Measurements from ENCODE around the gene MACROD2. TPM values are rescaled to one million over a fixed set of nuclear protein-coding genes. Genes with fewer than 3 reads are reported as not detected.

Gene MACROD2
- total and polyA plus RNA-seq, 9 donors = 2.0 to 4.9 (median 3.1) TPM

DNA sequence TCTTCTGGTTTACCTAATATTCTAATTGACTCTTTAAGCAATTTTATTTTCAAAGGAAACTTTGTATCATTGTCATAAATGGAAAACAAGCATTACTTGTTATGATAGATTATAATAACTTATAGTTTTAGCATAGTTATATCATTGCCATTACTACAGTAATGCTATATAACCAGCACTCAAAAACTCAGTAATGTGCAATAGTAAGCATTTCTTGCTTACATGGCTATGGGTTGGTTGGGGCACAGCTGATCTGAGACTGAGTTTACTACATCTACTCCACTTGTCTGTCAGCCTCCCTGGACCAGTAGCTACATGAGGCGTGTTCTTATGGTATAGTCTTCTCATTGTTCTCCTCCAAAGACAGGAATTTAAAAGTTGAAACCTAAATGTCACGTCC lies 1427.7 kb downstream of the MACROD2 start:
- no peak for DNase-seq
- Histone ChIP-seq H3K4me3 (ENCODE audit: low read length) (no peak overlapping the region), H3K4me1 (ENCODE audit: control insufficient read depth, insufficient read depth, low read length) (no peaks in the 10 kb centered on the region), H3K9me3 (replicated peaks; ENCODE audit: control insufficient read depth, low read depth, low read length) (no peaks in the 10 kb centered on the region), H3K27ac (ENCODE audit: low read length) (no peak overlapping the region), H3K27me3 (ENCODE audit: control insufficient read depth, insufficient read depth, low read length) (no peaks in the 10 kb centered on the region), H3K36me3 (ENCODE audit: control insufficient read depth, insufficient read depth, low read length) (no peaks in the 10 kb centered on the region)
- WGBS (ENCODE audit: insufficient coverage) = 80% methylated on average over 1 of the region's 2 CpGs

DNA sequence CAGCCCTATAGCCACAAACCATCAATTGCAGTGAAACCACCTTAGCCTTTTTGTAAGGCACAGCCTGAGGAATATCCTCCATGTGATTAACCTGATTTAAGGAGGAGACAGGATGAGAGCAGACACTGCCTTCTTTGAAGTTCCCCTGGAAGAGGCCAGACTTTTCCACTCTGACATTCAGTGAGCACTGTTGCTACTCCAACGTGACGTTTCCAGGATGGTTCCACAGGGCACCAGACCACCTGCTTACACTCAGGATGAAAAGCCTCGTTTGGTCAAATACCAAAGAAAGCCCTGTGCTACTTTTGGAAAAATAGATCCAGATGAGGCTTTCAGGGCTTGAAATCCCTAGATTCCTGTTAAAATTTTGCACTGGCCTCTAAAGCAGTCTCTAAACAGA lies 1444.2 kb downstream of the MACROD2 start:
- H3K36me3 ChIP-seq (ENCODE audit: control insufficient read depth, insufficient read depth, low read length) = no peaks in the 10 kb centered on the region
- no peaks in the 10 kb centered on the region for H3K27me3 ChIP-seq (ENCODE audit: control insufficient read depth, insufficient read depth, low read length)
- no peaks in the 10 kb centered on the region for H3K4me1 ChIP-seq (ENCODE audit: control insufficient read depth, insufficient read depth, low read length)
- H3K4me3 ChIP-seq (ENCODE audit: low read length) = no peak overlapping the region
- H3K9me3 ChIP-seq (replicated peaks; ENCODE audit: control insufficient read depth, low read depth, low read length) = no peaks in the 10 kb centered on the region
- DNase-seq = peak; percentile 85
- WGBS (ENCODE audit: insufficient coverage) = 0% methylated on average over 2 of the region's 3 CpGs
- H3K27ac ChIP-seq (ENCODE audit: low read length) = peak overlapping the region; percentile 65

DNA sequence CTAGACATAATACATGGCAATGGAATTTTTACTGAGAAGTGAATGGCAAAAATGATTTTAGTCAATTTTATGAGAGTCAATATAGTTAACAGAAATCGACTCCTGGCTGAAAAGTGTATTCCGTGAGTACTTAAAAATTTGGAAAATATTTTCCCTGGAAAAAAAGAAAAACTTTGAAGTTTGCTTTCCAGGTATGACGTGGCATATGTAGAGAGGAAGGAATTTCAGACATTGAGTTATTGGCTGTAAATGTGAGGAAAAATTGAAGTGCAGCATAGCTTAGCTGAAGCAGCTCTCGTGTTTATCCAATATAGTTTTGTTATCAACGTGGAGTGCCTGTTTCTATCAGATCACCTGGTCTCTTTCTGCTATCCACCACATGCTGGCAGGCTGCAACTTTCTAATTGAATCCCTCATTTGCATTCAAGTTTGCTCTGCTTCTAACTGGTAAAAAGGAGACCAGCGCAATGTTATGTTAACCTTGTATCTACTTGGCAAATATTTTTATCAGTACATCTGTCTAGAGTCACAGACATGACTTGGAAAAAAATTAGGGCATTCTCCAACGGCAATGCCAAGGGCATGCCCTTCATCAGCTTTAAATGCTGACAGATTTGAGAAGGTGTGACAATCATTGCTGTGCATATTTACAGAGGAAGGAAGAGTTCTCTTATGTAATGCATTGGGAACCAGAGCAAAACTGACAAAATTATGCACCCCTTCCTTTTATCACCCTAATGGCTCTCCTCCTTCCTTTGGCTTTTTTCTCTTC lies 1444.9 kb downstream of the MACROD2 start:
- Histone ChIP-seq H3K4me1 (ENCODE audit: control insufficient read depth, insufficient read depth, low read length) (no peaks in the 10 kb centered on the region), H3K27me3 (ENCODE audit: control insufficient read depth, insufficient read depth, low read length) (no peaks in the 10 kb centered on the region), H3K36me3 (ENCODE audit: control insufficient read depth, insufficient read depth, low read length) (no peaks in the 10 kb centered on the region), H3K4me3 (ENCODE audit: low read length) (no peak overlapping the region), H3K9me3 (replicated peaks; ENCODE audit: control insufficient read depth, low read depth, low read length) (no peaks in the 10 kb centered on the region), H3K27ac (ENCODE audit: low read length) (peak overlapping the region; percentile 65)
- peak; percentile 82 for DNase-seq
- WGBS (ENCODE audit: insufficient coverage) = 28% methylated on average over 5 of the region's 7 CpGs

DNA sequence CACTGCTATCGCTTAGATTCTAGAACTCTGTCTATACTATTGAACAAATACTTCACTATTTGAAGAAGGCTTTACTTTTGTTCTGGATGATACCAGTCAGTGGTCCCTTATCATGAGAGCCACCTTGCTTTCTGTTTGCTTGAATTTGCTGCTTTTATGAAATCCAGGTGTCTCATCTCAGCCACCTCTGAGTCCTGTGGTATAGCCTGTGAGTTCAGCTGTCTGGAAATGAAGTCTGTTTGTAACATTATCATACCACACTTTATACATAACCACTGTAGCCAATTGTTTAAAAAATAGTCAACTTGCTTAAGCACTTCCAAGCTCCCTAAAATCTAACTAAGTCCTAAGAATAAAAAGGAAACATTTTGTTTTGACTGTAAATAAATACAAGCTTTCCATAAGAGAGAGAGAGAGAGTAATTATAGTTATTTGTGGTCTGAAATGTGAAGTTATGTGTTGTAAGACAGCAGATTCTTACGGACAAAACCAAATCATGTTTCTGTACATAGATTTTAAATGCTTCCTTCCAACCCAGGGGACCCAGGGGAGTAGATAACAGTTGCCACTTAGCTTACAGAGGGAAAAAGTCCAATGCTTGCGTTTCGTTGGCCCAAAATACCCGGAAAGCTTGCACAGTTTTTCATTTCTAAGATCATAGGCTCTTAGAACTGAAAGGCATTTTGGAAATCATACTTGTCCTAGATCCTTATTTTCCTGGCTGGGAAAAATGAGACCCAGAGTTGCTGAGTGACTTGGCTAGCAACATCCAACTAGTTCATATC lies 1449.9 kb downstream of the MACROD2 start:
- no peaks in the 10 kb centered on the region for H3K36me3 ChIP-seq (ENCODE audit: control insufficient read depth, insufficient read depth, low read length)
- peak; percentile 79 for DNase-seq
- no peaks in the 10 kb centered on the region for H3K27me3 ChIP-seq (ENCODE audit: control insufficient read depth, insufficient read depth, low read length)
- H3K4me3 ChIP-seq (ENCODE audit: low read length) = no peak overlapping the region
- 14% methylated on average over 3 of the region's 5 CpGs for WGBS (ENCODE audit: insufficient coverage)
- H3K27ac ChIP-seq (ENCODE audit: low read length) = no peak overlapping the region
- H3K4me1 ChIP-seq (ENCODE audit: control insufficient read depth, insufficient read depth, low read length) = no peaks in the 10 kb centered on the region
- H3K9me3 ChIP-seq (replicated peaks; ENCODE audit: control insufficient read depth, low read depth, low read length) = no peaks in the 10 kb centered on the region

DNA sequence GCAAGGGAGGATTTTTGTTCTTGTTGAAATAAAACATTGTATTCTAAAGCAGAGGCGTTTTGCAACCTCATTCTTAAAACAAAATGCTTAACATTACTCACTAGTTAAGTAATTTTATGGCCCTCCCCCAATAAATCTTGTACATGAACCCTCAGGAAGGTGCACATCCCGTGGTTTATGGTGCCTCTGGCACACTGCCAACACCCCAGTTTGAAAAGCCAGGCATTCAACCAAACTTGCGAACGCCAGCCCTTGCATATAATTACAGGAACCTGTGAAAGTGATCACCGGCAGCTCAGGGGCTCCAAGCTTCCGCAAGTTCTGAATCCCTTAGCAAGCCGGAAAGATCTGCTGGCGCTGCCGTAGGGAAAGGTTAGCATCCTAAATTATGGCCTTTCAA lies 1451.1 kb downstream of the MACROD2 start:
- H3K4me3 ChIP-seq (ENCODE audit: low read length) = no peak overlapping the region
- 15% methylated on average over 3 of the region's 9 CpGs for WGBS (ENCODE audit: insufficient coverage)
- peak; percentile 69 for DNase-seq

DNA sequence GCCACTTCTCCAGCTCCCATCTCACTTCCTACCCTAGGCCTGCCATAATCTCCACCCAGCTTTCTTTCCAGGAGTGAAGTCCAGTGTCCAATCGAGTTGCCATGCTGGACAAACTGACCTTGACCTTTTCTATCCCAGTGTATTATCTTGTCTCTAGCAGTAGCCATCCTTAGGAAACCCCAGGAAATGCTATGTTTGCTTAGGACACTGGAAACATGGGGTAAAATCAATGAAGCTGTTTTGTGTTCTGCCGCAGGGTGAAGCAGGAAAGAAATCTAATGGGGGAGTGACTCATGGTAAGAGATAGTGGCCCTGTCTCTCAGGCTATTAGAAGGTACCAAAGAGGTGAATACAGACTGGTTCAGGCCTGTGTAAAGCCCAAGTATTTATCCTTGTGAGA lies 1452.2 kb downstream of the MACROD2 start:
- 80% methylated on average over 2 of the region's 2 CpGs for WGBS (ENCODE audit: insufficient coverage)

More for the DNA sequence above, 1451.1 kb downstream of the MACROD2 start:
- Histone ChIP-seq H3K27me3 (ENCODE audit: control insufficient read depth, insufficient read depth, low read length) (no peaks in the 10 kb centered on the region), H3K27ac (ENCODE audit: low read length) (no peak overlapping the region), H3K9me3 (replicated peaks; ENCODE audit: control insufficient read depth, low read depth, low read length) (no peaks in the 10 kb centered on the region), H3K4me1 (ENCODE audit: control insufficient read depth, insufficient read depth, low read length) (no peaks in the 10 kb centered on the region), H3K36me3 (ENCODE audit: control insufficient read depth, insufficient read depth, low read length) (no peaks in the 10 kb centered on the region)

DNA sequence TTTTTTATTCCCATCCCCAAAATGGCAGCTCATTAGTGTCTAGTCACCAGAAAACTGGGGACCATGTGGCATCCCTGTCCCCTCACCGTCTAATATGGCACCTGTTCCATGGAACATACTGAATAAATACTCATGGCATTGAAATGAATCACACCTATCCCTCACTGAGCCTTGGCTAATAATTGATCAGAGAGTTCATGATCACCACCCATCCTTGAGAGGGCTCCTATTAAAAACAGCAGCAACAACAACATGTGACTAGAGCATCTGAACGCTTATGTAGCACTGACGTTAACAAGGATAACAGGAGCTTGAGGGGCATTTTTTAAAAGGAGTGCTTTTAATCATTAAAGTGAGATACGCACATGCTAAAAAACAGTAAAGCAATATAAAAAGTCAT lies 1453.7 kb downstream of the MACROD2 start:
- H3K36me3 ChIP-seq (ENCODE audit: control insufficient read depth, insufficient read depth, low read length) = no peaks in the 10 kb centered on the region
- no peak overlapping the region for H3K4me3 ChIP-seq (ENCODE audit: low read length)
- no peaks in the 10 kb centered on the region for H3K27me3 ChIP-seq (ENCODE audit: control insufficient read depth, insufficient read depth, low read length)
- no peak overlapping the region for H3K27ac ChIP-seq (ENCODE audit: low read length)
- WGBS (ENCODE audit: insufficient coverage) = 80% methylated on average over 1 of the region's 4 CpGs
- no peak for DNase-seq
- H3K4me1 ChIP-seq (ENCODE audit: control insufficient read depth, insufficient read depth, low read length) = no peaks in the 10 kb centered on the region
- H3K9me3 ChIP-seq (replicated peaks; ENCODE audit: control insufficient read depth, low read depth, low read length) = no peaks in the 10 kb centered on the region

More for the DNA sequence above, 1452.2 kb downstream of the MACROD2 start:
- no peak overlapping the region for H3K4me3 ChIP-seq (ENCODE audit: low read length)
- DNase-seq = no peak
- H3K4me1 ChIP-seq (ENCODE audit: control insufficient read depth, insufficient read depth, low read length) = no peaks in the 10 kb centered on the region
- H3K27ac ChIP-seq (ENCODE audit: low read length) = no peak overlapping the region
- H3K9me3 ChIP-seq (replicated peaks; ENCODE audit: control insufficient read depth, low read depth, low read length) = no peaks in the 10 kb centered on the region
- no peaks in the 10 kb centered on the region for H3K27me3 ChIP-seq (ENCODE audit: control insufficient read depth, insufficient read depth, low read length)
- no peaks in the 10 kb centered on the region for H3K36me3 ChIP-seq (ENCODE audit: control insufficient read depth, insufficient read depth, low read length)

DNA sequence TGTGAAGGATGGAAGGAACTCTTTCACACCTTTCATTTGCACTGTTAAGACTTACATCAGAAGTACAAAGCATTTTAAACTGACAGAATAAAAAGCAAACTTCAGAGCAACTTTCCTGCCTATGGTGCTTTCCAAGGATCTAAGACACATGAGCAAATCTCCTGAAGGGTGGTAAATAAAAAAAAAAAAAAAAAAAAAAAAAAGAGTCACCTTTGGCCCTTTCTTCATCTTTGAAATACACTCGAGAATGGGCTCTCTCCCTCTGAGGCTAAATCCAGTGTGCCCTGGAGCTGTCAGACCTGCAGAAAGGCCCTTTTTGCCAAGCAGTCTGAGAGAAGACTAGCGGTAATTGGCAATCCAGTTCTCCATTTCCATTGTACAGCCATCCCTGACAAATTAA lies 1455.9 kb downstream of the MACROD2 start:
- 40% methylated on average over 1 of the region's 2 CpGs for WGBS (ENCODE audit: insufficient coverage)
- H3K9me3 ChIP-seq (replicated peaks; ENCODE audit: control insufficient read depth, low read depth, low read length) = no peaks in the 10 kb centered on the region

DNA sequence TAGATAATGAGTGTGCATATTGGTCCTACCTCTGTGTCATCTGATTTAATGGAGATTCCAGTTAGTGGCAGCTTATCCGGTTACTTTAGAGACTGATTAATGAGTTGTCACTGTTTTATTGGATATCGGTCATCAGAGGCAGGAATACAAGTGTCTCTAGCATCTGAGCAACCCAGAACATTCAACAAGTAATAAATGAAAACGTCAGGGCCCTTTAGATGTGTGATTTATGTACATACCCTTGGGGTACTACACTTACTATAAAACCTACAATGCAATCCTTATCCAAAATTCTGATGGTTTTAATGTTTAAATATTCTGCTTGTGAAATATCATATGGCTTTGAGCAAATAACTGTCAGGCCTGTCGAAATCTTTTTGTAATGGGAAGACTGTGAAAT lies 1460.0 kb downstream of the MACROD2 start:
- no CpG with 5 or more reads among the region's 4 CpGs for WGBS (ENCODE audit: insufficient coverage)
- no peak for DNase-seq
- Histone ChIP-seq H3K36me3 (ENCODE audit: control insufficient read depth, insufficient read depth, low read length) (no peaks in the 10 kb centered on the region), H3K4me1 (ENCODE audit: control insufficient read depth, insufficient read depth, low read length) (no peaks in the 10 kb centered on the region), H3K27me3 (ENCODE audit: control insufficient read depth, insufficient read depth, low read length) (no peaks in the 10 kb centered on the region), H3K9me3 (replicated peaks; ENCODE audit: control insufficient read depth, low read depth, low read length) (no peaks in the 10 kb centered on the region), H3K27ac (ENCODE audit: low read length) (no peak overlapping the region), H3K4me3 (ENCODE audit: low read length) (no peak overlapping the region)

More for the DNA sequence above, 1455.9 kb downstream of the MACROD2 start:
- Histone ChIP-seq H3K27ac (ENCODE audit: low read length) (no peak overlapping the region), H3K4me3 (ENCODE audit: low read length) (no peak overlapping the region), H3K36me3 (ENCODE audit: control insufficient read depth, insufficient read depth, low read length) (no peaks in the 10 kb centered on the region), H3K27me3 (ENCODE audit: control insufficient read depth, insufficient read depth, low read length) (no peaks in the 10 kb centered on the region), H3K4me1 (ENCODE audit: control insufficient read depth, insufficient read depth, low read length) (no peaks in the 10 kb centered on the region)
- no peak for DNase-seq

DNA sequence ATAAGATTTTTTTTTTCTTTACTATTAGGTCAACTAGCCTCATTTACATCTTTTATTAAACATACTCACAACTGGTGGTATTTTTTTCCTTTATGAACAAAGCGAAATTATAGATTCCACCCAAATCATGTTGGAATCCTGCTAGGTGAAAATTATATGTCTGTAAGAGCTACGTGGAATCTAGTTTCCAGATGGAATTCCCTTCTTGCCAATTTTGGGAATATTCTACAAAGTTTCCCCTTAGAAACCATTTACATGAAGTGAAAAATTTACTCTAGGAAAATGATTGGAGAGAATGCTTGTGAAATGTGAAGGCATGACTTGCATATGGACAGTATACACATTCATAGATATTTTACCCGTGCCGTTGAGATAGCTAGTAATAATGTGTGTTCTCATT lies 1466.6 kb downstream of the MACROD2 start:
- H3K36me3 ChIP-seq (ENCODE audit: control insufficient read depth, insufficient read depth, low read length) = no peaks in the 10 kb centered on the region
- WGBS (ENCODE audit: insufficient coverage) = no CpG with 5 or more reads among the region's 4 CpGs
- H3K27me3 ChIP-seq (ENCODE audit: control insufficient read depth, insufficient read depth, low read length) = no peaks in the 10 kb centered on the region
- H3K9me3 ChIP-seq (replicated peaks; ENCODE audit: control insufficient read depth, low read depth, low read length) = no peaks in the 10 kb centered on the region
- H3K4me1 ChIP-seq (ENCODE audit: control insufficient read depth, insufficient read depth, low read length) = no peaks in the 10 kb centered on the region
- H3K27ac ChIP-seq (ENCODE audit: low read length) = no peak overlapping the region
- peak; percentile 71 for DNase-seq
- H3K4me3 ChIP-seq (ENCODE audit: low read length) = no peak overlapping the region
